Prostate gland (tissue), 2 donors: ENCODE data around the gene S100PBP. TPM values are rescaled to one million over a fixed set of nuclear protein-coding genes. Genes with fewer than 3 reads are reported as not detected.

ENCODE experiments used
- DNase-seq: peaks from one replicate; pipeline ENCODE4 v3.0.0-alpha.2; 2019; ENCODE audit warnings: low spot score
- H3K27ac ChIP-seq, 2 donors: fragments of 200-600 bp; sonication (generic); 2 replicates each; pipeline ENCODE4 v1.5.1; 2017 to 2019
- H3K27me3 ChIP-seq: fragments of 200-600 bp; sonication (generic); replicated peaks from 2 replicates; pipeline ENCODE4 v1.5.1; 2019; ENCODE audit not compliant: insufficient read depth
- H3K36me3 ChIP-seq, 2 donors: fragments of 200-600 bp; sonication (generic); 1 replicate in 1 of 2; 2 replicates in 1 of 2; pipeline versions ENCODE4 v1.5.1 to v1.8.1; 2017 to 2019
- H3K4me1 ChIP-seq: fragments of 200-600 bp; sonication (generic); replicated peaks from 2 replicates; pipeline ENCODE4 v1.5.1; 2019
- H3K4me3 ChIP-seq, 2 donors: fragments of 200-600 bp; sonication (generic); 2 replicates each; pipeline ENCODE4 v1.5.1; 2017 to 2019
- H3K9me3 ChIP-seq: fragments of 200-600 bp; sonication (generic); 2 replicates; pipeline ENCODE4 v1.5.1; 2017
- CTCF ChIP-seq, 4 experiments: fragments of 200-600 bp in 2 of 4; fragments of 450-650 bp in 2 of 4; sonication (generic) in 2 of 4; IDR thresholded peaks; 1 replicate in 3 of 4; 2 replicates in 1 of 4; pipeline ENCODE4 v1.5.1; 2016 to 2019; ENCODE audit warnings: antibody characterized with exemption in 4 of 4, mild to moderate bottlenecking in 2 of 4, moderate library complexity in 2 of 4
- POLR2A ChIP-seq: fragments of 450-650 bp; IDR thresholded peaks from one replicate; pipeline ENCODE4 v1.6.1; 2016; ENCODE audit warnings: antibody characterized with exemption, mild to moderate bottlenecking
- POLR2AphosphoS5 ChIP-seq: sonication (generic); formaldehyde crosslinking; IDR thresholded peaks from one replicate; pipeline ENCODE4 v1.6.1; 2017; ENCODE audit warnings: antibody characterized with exemption
- WGBS: methylation state at CpG from one replicate; pipeline ENCODE4 v1.1.5; 2018; 5-methylcytosine and 5-hydroxymethylcytosine counted together
- intact Hi-C: fragments of 100-400 bp; cut with DNase I; formaldehyde crosslinking; loops from one replicate; pipeline ENCODE4 v1.14.2; 2022
- total RNA-seq, 2 donors: library from RNA; depleted of rRNA; stranded (reverse); fragments of >200 nt; gene quantifications; one replicate each; pipeline ENCODE4 v1.1.0, GENCODE V29; 2016

Gene S100PBP
- total RNA-seq, 2 donors from 2014 or later, result 27.1 to 72.5 TPM

- peaks cover 4% of the 10 kb centered on the region for H3K4me1 ChIP-seq
- no peaks in the 10 kb centered on the region for H3K27me3 ChIP-seq
- no peak overlapping the region for H3K27ac ChIP-seq
- H3K9me3 ChIP-seq, result no peaks in the 10 kb centered on the region
- WGBS, result 65% methylated on average over 7 of the region's 7 CpGs
- TF ChIP-seq POLR2A (no peak), POLR2AphosphoS5 (no peak), CTCF (IDR thresholded peaks at IDR 0.05) (no peak)
- H3K36me3 ChIP-seq, result no peaks in the 10 kb centered on the region
- H3K4me3 ChIP-seq, result no peak overlapping the region
- DNase-seq, result no peak
- intact Hi-C loops, result loop anchor here (5.0 to 10.0 kb wide), 2 partner anchors 160 to 467 kb away; no protein-coding TSS in a partner anchor
Measured at GRCh38 chr1:32872192-32872460, 54.7 kb downstream of the S100PBP start.

- Histone ChIP-seq H3K36me3 (no peaks in the 10 kb centered on the region), H3K27ac (no peak overlapping the region), H3K4me3 (no peak overlapping the region), H3K4me1 (peaks cover 4% of the 10 kb centered on the region), H3K27me3 (no peaks in the 10 kb centered on the region), H3K9me3 (no peaks in the 10 kb centered on the region)
- no peak for DNase-seq
- intact Hi-C loops, result loop anchor here (5.0 to 10.0 kb wide), 2 partner anchors 161 to 469 kb away; no protein-coding TSS in a partner anchor
- 89% methylated on average over 5 of the region's 5 CpGs for WGBS
- TF ChIP-seq POLR2A (no peak), CTCF (IDR thresholded peaks at IDR 0.05) (no peak), POLR2AphosphoS5 (no peak)
Measured at GRCh38 chr1:32873484-32873883, 56.0 kb downstream of the S100PBP start.

DNA sequence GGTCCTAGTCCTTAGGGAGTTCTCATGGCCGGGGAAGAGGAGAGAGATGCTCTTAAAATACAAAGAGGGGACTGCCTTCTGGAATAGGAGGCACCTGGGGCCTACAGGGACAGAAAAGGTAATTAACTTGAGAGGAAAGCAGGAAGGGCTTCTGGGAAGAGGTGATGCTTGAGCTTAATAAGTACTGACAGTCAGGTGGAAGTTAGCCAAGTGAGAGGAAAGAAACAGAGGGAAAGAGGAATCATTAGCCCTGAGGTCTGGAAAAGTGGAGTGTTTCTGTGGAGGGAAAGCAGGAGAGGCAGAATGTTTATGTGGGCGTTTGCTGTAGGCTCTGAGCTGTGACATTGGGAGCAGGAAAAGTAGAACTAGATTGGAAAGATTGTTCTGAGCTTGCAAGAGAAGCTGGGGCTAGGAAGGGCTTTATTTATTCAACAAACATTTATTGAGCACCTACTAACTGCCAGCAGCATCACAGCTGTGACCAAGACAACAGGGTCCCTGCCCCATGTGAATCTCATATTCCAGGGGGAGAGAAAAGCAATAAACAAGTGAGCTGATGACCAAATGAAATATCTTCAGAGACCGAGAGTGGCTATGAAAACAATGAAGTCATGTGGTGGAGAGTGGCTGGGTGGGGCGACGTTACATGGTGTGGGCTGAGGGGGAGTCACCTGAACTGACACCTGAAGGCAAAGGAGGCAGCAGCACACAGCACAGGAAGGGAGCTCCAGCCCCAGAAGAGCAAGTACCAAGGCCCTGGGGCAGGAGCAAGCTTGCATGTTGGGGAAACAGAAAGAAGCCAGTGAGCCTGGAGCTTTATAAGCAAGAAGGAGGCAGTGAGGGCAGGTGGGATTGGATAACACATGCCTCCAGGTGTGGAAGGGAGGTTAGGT is 57.7 kb downstream of the S100PBP start:
- TF ChIP-seq POLR2A (no peak), CTCF (IDR thresholded peaks at IDR 0.05) (no peak), POLR2AphosphoS5 (no peak)
- Histone ChIP-seq H3K4me3 (no peak overlapping the region), H3K27me3 (no peaks in the 10 kb centered on the region), H3K27ac (no peak overlapping the region), H3K4me1 (peaks cover 2% of the 10 kb centered on the region), H3K36me3 (no peaks in the 10 kb centered on the region), H3K9me3 (no peaks in the 10 kb centered on the region)
- 72% methylated on average over 5 of the region's 5 CpGs for WGBS
- DNase-seq, result no peak
- intact Hi-C loops, result loop anchor here (5.0 to 10.0 kb wide), 2 partner anchors 163 to 470 kb away; no protein-coding TSS in a partner anchor

DNA sequence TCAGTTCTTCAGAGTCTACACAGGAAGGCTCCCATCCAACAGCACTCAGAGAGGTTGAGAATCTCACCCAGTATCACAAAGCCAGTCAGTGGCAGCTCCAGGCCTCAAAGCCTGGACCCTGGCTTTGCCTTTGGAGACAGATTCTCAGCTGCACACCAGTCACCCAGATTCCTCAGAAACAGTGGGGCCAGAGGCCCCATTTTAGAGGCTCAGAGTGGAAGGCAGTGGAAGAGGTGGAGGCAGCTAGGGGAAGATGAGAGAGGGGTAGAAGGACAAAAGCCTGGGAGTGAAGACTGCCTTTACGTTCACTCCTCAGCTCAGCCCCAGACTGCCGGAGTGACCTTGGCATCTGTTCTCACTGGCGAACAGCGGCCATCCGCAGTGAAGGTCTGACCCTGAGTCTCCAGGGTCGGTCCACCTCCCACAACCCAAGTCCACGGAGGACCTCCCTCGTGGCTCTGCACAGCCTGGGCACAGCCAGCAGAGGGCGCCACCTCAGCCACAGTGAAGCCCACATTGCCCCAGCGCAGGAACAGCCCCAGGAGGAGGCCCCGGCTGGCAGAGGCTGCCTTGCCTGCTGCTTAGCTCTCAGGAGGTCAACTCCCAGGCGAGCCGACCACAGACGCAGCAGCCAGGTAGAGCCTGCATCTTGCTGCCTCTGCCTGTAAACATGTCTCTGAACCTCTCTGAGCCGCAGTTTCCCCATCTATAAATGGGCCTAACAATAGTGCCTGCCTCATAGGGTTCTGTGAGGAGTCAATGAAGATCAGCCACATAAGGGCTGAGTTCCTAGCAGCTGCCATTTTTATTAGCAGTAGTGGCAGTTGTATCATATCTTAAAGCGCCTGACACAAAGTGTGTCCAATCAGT is 59.1 kb downstream of the S100PBP start:
- WGBS, result 39% methylated on average over 16 of the region's 16 CpGs
- DNase-seq, result no peak

More for the DNA sequence above, 59.1 kb downstream of the S100PBP start:
- H3K27ac ChIP-seq, result no peak overlapping the region
- intact Hi-C loops, result loop anchor here (10.0 kb wide), 1 partner anchor 472 kb away; no protein-coding TSS in a partner anchor
- TF ChIP-seq CTCF (IDR thresholded peaks at IDR 0.05), result peak; percentile 64 to 85 (median 74)
- TF ChIP-seq POLR2A, result no peak
- no peak for TF ChIP-seq POLR2AphosphoS5
- H3K9me3 ChIP-seq, result no peaks in the 10 kb centered on the region
- no peaks in the 10 kb centered on the region for H3K4me1 ChIP-seq
- H3K36me3 ChIP-seq, result no peaks in the 10 kb centered on the region
- H3K4me3 ChIP-seq, result no peak overlapping the region
- H3K27me3 ChIP-seq, result no peaks in the 10 kb centered on the region
